CD4-positive, alpha-beta T cell treated with Interleukin-6 for 4 hours (primary cell): Measurements from ENCODE around the gene GOLIM4.
"Not testable (repeated sequence)": the region's sequence is repeated elsewhere in the genome, so short reads cannot be mapped to it uniquely, and the experiment has no call there.

Experiments
- DNase-seq: peaks from one replicate; pipeline ENCODE4 v3.0.0-alpha.2; 2020; ENCODE audit warnings: mixed read lengths

The GOLIM4 gene

GRCh38 chr3:168095611-168096209, at the start of gene GOLIM4:
Gene GOLIM4 (minus strand): TSS chr3:168095924. CDS start chr3:168095285, 639 bp downstream.
- DNase-seq = peak; percentile 18

DNA sequence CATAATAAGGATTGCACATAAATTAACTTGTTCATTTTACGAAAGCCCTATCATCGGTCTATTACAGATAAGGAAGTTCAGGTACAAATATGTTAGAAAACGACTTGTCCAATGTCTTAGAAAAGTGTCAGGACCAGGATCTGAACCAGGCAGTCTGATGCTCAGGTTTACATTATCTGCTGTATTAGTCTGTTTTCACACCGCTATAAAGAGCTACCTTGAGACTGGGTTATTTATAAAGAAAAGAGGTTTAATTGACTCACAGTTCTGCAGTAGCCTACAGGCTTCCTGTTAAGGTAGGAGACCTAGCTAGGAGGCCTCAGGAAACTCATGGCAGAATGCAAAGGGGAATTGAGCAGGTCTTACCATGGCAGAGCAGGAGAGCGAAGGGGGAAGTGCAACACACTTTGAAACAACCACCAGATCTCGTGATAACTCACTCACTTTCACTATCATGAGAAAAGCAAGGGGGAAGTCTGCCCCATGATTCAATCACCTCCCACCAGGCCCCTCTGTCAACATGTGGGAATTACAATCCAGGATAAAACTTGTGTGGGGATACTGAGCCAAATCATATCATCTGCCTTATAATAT, 45.8 kb upstream of the GOLIM4 start:
- DNase-seq = no peak

GRCh38 chr3:168139947-168140346, 44.2 kb upstream of the GOLIM4 start:
- DNase-seq = no peak

DNA sequence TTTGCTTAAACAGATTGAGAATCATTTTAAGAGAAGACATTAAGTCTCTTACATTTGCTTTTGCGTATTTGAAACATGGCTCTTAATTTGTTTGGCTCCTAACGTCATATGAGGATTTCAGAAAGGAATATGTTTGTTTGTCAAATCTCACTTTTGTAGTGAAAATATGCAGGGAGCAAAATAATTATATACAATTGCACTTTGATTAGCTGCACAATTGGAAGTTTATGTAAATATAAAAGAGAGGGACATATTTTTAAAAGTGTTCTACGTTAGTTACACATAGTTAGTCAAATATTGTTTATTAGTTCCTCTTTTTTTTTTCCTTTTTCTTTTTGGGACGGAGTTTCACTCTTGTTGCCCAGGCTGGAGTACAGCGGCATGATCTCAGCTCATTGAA, 42.7 kb upstream of the GOLIM4 start:
- no peak for DNase-seq

DNA sequence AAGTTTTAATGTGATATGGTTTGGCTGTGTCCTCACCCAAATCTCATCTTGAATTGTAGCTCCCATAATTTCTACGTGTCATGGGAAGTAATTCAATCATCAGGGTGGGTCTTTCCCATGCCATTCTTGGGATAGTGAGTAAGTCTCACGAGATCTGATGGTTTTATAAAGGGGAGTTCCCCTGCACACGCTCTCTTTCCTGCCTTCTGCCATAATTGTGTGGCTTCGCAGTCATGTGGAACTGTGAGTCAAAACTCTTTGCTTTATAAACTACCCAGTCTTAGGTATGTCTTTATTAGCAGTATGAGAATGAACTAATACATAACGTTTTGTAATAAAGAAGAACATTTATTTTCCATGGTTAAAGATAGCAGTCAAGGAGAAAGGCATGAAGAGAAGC, 39.2 kb upstream of the GOLIM4 start:
- no peak for DNase-seq

DNA sequence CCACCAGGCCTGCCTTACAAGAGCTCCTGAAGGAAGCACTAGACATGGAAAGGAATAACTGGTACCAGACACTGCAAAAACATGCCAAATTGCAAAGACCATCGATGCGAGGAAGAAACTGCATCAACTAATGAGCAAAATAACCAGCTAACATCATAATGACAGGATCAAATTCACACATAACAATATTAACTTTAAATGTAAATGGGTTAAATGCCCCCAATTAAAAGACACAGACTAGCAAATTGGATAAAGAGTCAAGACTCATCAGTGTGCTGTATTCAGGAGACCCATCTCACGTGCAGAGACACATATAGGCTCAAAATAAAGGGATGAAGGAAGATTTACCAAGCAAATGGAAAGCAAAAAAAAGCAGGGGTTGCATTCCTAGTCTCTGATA, 34.5 kb upstream of the GOLIM4 start:
- DNase-seq = not testable (repeated sequence)

- DNase-seq = not testable (repeated sequence)
Measured at GRCh38 chr3:168128463-168128862, 32.7 kb upstream of the GOLIM4 start.

DNA sequence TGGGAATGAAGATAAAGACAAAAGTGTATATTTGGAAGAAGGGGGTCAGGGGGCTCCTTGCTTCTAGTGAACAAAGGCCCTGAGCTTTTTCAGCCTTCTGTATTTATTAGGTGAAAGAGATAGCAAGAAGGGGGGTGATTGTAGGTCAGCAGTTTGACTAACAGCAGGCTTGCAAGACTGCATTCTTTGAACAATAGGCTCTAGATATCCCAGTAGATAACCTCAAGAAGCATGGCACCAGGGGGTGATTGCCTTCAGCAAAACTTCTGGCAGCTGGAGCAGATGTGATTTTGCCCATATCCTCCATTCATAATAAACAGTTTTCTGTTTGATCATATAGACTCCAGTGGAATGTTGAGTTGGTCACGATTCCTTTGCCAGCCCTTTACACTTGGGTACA, 31.7 kb upstream of the GOLIM4 start:
- DNase-seq = no peak

GRCh38 chr3:168124791-168125190, 29.1 kb upstream of the GOLIM4 start:
- no peak for DNase-seq

GRCh38 chr3:168124291-168124690, 28.6 kb upstream of the GOLIM4 start:
- no peak for DNase-seq

DNA sequence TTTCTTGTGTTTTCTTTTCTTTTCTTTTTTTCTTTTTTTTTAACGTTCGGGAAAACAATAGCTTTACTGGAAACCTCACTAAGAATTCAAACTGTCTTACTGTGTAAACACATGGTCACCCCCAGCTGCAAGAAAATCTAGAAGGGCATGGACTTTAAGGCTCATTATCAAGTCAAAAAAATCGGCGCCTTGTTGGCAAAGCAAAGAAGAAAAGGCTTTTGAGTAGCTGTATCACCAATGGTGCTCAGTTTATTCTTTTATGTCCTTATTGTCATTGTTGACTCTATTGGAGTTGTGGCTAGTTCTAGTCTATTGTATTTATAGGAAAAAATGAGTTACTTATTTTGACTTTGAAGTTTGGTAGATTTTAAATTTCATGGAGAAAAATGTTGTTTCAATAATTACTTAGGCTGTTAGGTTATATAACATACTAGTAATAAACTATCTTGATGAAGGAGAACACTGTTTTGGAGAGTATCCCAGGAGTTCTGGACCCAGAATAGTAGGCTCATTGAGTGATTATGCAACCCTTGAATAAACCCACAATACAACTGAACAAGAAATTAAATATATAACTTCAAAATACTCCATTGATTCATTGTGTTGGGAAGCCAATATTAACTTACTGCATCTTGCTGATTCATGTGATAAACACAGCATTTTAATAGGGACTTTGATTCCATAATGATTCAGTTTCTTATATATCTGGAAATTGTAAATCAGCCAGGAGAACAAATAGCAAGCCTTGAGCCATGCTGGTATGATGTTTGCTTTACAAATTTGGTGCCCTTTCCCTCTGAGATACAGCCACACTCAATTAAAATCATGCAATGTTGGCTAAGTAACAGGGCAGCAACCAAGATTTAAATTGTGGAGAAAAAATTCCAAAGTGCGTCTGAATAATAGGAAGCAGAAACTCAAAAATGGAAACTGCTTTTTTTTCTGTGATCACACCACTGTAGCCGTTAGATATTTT, 27.8 kb upstream of the GOLIM4 start:
- no peak for DNase-seq

- DNase-seq = no peak
Measured at GRCh38 chr3:168121184-168122017, 25.7 kb upstream of the GOLIM4 start.

- no peak for DNase-seq
Measured at GRCh38 chr3:168117853-168118313, 22.2 kb upstream of the GOLIM4 start.

GRCh38 chr3:168117059-168117458, 21.3 kb upstream of the GOLIM4 start:
- DNase-seq = no peak

DNA sequence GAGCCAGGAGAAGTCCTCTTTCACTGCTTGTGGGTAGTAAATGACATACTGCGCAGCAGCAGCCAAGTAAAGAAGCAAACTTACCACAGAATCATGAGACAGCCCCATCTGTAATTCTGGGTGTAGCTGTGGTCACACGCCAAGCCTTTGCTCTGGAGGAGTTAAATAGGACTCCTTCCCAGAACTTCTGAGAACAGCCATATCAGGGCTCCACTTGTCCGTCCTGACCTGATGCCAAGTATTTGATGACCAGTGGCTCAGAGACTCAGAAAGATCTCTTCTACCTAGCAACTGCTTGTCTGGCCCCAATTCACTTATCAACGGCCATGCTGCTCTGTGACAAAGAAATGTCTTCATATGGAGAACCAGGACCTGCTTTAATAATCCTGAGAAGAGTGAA, 20.6 kb upstream of the GOLIM4 start:
- no peak for DNase-seq

GRCh38 chr3:168113848-168114247, 18.1 kb upstream of the GOLIM4 start:
- DNase-seq = no peak

- no peak for DNase-seq
Measured at GRCh38 chr3:168112894-168113293, 17.2 kb upstream of the GOLIM4 start.

- DNase-seq = no peak
Measured at GRCh38 chr3:168104361-168104760, 8.6 kb upstream of the GOLIM4 start.

DNA sequence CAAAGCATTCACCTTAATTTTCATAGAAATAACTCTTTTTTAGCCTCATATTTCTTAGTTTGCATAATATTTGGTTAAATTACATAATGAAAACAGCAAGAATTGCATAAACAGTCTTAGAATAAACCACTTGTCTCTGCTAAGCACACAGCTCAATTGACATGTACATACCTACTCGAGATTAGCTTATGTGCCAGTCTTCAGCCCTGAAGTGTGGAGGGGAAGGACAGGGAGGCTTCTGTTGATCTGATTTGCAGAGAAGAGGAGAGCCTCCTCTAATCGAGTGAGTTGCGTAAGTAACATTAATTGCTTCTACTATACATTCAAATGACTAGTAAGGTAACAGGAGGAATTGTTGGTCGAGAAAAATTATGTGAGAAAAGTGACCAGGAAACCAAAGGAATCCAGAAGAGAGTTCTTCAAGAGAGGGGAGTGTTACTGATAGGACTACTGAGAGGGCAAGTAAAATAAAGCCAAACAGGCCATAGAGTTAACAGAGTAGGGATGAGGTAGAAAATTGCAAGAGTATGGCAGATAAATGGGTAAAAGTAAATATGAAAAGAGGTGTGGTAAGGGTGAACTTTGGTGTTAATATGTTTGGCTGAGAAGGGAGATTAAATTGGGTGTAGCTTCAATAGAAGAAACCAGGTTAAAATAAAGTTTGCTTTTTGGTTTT, 7.1 kb upstream of the GOLIM4 start:
- no peak for DNase-seq

DNA sequence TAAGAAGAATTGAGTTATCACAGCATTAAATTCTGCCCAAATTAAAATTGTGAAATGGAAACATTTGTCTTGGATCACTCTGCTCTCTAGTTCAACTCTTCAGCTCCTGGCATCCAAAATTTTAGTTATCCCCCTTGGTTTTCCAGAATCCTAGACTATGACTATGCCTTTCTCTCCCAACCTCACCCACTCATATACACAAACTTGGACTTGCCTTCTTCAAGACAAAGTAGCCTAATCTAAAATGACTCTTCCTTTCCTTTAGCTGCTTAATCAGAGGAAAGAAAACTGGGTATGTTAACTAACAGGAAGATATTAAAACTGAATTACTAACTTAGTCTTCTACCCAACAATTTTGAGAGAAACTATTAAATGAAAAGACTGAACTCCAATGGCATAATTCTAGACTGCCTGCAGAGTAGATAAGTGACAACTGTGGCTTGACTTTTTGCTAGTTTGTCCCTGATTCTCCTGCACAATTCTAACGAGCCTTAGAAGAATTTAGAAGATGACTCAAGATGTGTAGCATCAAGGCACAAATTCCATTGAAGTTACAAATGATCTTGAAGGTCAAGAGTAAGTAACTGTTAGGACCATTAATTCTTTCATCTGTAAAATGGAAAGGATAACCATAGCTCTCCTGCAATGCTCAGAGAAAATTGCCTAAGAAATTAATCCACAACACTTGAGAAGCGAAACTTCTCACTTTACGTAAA, 5.2 kb upstream of the GOLIM4 start:
- DNase-seq = no peak

DNA sequence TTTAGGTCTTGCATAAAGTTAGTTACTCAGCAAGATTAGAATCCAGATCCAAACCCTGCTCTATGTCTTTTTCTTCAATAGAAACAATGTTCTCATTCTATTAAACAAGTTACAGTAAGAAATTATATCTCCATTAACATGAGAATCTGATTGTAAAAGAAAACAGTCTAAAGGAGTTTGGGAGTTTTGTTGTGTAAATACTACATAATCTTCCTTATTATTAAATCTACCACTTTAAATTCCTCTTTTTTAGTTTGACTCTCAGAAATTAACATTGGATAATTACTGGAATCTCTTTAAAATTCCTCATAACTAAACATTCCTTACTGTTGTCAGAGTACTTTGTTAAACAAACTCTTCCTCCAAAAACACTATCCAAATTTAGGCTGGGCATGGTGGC, 1.7 kb upstream of the GOLIM4 start:
- no peak for DNase-seq
